Hematopoietic multipotent progenitor cell treated with erythropoietin and hydrocortisone succinate and interleukin-3 and kit ligand, for 17 days (in vitro differentiated cells): Measurements from ENCODE around the gene SPRR5.

Experiments
- DNase-seq: peaks from one replicate; pipeline ENCODE4 v3.0.0-alpha.2; 2015; ENCODE audit warnings: low spot score

The SPRR5 gene

DNA sequence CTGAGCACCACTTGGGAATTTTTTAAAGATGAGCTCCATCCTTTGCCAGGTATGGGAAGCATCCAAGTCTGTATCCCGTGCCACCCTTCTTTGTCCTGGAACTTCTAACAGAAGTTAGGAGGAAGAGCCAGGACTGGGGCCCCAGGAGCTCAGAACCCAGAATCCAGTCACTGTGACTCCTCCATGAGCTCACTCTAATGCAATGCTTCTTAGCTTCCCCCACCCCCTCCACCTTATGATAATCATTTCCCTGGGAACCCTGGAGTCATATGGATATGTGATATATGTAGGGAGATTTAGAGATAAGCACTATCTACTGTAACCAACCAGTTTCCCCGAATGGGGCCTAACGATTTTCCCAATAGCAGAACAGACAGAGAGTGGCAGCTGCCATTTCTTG lies 758 bp upstream of the SPRR5 start:
- DNase-seq: no peak

DNA sequence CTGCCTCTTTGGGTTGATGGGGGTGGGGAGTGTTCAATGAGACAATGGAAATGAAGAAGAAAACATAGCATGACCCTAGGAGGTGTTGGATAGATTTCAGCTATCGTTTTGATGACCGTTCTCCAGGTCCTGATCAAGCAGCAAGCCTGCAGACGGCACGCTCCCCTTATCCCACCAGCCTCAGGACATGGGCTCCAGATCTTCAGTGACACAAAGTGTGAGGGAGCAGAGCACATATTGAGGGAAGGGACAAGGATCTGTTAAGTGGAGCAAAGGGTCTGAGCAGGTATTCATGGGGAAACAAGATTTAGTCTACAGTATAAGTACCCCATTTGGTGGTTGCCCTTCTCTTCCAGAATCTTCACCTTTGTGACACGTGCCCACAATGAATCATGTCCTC lies 4.7 kb downstream of the SPRR5 start:
- no peak for DNase-seq

DNA sequence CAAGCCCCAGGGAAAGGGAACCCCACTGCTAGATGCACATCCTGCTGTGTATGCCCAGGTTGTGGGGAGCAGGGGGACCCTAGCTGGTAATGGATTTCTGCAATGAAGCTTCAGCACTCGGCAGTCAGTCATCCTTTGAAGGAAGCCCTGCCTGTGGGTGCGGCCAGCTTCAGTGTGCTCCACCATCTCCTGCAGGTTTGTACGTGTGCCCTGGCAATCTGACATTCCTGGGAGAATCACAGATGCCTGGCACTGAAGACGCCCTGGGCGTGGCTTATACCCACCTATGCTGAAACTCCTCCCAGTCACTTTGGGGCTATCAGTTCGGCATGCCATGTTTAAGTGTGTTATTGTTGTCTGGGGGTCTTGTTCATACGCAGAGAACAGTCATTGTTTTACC lies 6.8 kb downstream of the SPRR5 start:
- no peak for DNase-seq

DNA sequence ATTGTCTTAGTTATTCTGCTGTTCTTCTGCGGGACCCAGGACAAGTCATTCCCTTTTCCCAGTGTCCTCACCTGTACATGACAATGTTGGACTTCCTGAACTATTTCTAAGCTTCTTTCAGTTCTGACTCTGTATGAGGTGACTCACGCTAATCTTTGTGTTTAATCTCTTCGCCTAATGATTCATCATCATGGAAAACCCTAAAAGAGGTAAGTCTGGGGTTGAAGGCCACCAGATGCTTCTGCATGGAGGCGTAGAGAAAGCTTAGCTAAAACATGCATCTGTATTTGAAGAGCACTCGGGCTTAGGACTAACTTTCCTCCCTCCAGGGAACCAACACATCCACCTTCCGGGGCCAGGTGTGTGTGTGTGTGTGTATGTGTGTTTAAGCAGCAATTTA lies 7.4 kb downstream of the SPRR5 start:
- DNase-seq: no peak

DNA sequence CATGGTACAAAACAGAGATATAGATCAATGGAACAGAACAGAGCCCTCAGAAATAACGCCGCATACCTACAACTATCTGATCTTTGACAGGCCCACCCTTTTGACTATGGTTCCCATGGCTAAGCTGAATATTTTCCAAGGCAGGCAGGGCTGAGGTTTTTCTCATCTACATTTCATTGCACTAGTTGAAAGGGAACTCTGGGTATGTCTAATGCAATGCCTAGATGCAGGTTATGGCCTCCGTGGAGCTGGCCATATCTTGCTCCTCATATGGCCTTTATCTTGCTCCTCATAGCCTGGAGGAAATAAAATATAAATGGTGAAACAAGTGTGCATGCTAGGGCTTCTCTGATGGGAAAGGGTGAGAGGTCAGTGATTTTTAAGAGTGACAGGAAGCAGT lies 10.6 kb downstream of the SPRR5 start:
- no peak for DNase-seq

DNA sequence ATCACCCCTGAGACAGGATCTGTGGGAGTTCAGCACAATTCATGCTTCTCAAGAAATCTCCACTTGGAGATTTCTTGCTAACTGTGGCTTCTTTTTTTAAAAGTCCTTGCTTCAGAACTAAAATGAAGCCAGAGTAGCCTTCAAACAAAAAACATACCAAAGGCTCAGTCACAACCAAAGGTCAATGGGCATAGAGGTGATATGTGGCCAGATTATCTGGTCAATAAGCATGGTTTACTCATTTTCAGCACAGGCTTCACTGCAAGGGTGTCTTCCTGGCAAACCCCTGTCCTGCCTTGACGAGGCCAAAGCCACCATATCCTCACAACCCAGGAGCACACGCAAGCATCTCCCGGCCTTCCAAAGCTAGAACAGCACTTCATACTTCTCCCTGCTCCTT lies 12.3 kb downstream of the SPRR5 start:
- no peak for DNase-seq

DNA sequence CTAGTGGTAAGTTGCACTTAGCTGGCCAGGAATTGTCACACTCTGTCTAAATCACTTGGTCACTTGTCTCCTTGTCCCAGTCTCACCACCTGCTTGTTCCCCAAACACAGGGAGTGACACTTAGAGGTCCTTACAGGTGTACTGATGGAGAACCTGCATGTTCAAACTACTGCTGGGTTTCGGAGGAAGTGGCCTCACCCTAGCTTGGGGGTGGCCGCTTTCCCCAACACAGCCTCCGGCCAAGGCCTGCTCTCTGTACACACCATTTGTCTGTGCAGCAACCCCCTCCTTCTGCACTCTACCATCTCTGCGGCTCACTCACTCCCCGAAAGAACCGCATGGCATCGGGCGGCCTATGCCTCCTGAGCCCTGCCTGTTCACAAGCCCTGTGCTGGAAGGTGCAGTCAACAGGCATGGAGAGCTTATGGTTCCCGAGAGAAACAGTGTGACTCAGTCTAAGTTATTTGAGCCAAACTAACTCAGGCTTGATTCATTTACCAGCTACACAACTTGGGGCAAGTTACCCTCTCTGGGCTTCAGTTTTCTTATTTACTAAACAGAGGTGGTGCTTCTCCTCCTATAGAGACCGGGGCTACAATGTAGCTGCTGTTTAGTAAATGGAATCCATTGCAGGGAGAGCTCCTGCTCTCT lies 12.9 kb downstream of the SPRR5 start:
- DNase-seq: no peak

DNA sequence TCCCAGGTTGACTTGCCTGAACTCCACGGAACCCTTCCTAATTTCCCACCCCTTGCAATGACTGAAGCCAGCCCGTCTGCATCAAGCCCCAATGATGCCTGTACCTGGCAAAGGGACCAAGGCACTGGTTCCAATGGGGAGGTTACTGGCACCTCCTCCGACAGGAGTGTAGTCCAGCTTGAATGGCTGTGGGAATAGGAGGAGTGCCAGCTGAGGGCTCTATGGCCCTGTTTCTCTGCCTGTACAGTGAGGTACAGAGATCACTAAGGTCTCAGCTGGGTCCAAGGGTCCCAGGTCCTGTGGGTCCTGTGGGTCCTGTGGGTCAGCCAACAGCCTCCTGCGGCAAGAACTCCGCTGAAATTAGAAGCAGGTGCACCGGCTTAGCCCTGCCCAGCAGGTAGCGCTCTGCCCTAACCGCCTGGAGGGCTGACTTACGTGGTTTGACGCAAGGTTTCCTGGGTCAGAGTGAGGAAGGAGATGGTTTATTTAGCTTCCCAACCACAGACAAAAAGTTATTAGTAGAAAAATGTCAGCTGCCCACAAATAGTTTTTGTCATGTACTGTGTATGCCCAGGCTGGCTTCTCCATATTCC lies 13.5 kb downstream of the SPRR5 start:
- no peak for DNase-seq

DNA sequence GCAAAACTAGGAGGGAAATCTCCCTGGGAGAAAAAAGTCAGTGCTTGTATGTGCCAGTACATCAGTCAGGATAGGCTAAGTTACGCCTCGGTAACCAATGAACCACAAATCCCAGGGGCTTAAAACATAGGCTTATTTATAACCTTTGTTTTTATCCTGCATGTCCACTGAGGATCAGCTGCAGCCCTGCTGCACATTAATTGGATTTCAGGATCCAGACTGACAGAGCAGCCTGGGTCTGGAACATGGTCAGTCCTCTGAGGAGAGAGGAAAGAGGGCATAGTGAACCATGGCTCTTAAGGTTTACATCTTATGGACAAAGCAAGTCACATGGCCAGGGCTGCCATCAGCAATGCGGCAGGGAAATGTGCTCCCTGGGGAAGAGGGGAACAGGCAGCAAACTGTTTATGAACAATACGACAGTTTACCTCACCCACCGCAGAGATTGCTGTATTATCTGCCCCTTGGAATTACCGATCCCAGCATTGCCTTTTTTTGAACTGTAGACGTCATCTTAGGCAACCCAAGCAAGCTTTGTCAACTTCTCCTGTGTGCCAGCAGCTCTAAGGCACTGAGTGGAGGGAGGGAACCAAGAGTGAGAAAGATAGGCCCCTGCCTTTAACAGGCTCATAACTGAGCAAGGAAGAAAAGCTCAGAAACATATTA lies 14.4 kb downstream of the SPRR5 start:
- no peak for DNase-seq

DNA sequence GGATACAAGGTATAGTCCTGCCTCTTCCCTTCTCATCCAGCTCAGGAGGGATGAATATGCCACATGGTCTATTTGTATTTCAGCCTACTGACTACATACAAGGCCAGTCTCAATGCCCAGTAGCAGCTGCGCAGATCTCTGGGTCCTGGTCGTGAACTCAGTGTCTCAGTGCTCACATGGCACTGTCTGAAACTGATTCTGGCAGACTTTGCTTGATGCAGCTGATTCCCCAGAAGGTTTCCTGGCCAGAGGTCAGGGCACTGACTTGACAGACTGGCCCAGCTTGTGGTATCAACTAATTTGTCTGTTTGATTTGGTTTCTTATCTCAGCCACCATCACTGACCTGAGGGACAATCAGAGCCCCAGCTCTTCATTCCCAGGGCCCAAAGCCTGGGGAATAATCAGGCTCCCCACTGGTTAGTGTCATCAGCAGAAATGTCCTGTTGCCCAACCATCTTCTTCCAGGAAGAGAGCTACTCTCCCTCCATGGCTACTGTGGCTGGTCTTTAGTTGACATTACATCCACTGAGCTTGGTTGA lies 15.9 kb downstream of the SPRR5 start:
- no peak for DNase-seq

DNA sequence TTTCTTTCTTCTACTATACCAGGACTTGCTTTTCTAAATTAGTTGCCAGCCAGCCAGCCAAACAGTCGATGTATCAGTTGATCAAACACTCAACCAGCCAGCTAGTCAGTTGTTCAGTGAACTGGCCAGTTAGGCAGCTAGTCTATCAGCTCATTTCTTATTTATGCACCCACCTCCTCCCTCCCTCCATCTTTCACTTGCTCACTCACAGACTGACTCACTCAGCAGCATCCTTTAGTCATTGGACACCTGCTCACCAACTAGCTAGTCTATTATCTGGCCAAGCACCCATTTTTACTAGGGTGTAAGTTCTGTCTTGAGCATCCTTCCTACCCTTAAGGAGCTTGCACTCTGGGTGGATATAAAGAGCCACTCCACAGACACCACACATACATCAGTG lies 17.5 kb downstream of the SPRR5 start:
- DNase-seq: no peak

DNA sequence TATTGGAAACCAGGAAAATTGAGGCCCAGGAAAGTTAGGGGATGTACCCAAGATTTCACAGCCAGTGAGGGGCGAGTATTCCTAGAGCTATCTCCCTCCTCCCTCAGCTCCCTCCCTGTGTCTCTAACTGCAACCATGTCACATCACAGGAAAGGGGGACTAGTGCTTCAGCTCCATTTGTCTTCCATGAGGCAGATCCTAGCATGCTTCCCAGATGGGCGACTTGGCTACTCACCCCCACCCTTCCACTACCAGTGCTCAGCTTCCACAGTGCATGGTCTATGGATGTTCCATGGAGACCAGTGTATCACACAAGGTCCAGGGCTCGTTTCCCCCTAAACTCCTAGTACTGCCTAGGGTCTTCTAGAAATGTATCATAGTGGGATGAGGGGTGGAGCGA lies 18.8 kb downstream of the SPRR5 start:
- no peak for DNase-seq

DNA sequence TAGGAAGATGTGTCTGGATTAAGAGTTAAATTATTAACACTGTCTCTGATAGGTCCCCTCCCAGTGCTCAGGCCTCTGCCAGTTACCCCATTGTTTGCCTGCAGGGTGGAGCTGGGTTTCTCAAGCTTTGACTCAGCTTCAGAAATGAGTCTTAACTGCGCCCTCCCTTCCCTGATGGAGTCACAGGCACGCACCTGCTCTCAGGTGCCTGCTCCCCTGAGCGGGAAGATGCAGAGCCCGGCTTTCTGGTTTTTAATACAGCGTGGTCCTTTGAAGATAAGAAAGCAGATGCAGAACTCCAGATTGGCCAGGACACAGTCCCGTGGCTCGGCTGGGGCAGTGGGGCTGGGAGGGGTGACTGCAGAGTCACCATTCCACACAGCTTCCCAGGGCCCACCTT lies 20.2 kb downstream of the SPRR5 start:
- no peak for DNase-seq

DNA sequence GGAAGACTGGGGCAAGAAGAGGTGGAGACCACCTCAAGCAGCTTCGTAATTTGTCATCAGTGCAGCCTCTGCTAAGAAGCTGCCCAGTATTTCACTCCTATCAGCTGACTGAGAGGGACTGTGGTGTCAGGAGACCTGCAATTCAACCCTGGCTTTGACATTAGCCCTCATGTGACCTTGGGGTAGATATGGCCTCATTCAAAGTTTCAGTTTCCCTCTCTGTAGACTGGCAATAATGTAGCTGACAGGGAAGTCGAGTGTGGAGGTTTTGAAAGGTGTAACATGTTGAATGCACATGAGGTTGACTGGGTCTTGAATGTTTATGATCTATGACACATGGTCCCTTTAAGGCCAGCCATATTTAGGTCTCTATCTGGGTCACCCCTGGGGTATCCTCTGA lies 21.2 kb downstream of the SPRR5 start:
- no peak for DNase-seq

DNA sequence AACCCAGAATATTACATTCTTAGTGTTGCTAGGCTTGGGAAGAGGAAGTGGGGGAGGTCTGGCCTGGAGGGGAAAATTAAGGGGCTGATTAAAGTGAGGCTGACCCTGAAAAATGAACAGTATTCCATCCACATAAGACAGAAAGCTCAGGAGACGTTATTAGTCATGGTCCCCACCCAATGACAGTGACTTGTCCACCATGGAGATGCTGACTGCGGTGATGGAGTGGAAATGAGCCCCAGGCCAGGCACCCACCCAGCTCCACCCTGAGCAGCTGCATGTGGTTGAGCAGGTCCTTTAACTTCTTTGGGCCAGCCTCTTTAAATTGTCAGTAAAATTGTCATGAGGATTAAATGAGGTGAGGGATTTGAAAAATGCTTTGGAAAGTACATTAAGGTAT lies 22.0 kb downstream of the SPRR5 start:
- DNase-seq: no peak

DNA sequence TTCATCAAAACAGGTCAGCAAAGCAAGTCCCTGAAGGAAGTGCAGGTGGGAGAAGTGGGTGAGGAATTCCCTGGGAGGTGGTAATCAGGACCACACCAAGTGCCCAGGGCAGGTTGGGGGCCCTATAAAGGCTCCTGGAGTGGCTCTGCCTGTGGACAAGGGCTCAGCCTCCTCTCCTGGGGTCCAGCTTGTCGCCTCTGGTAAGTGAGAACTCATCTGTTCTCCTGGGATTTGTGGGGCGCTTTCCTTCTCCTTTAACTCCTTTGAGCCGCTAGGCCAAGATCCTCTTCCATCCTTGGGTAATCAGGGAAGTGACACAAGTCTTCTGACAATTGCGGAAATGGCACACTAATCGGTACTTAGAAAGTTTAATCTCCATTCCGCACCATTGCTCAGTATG lies 23.5 kb downstream of the SPRR5 start, which contains the start of gene SPRR4:
SPRR4 (plus strand) TSS at position 154 of the 400 bp plus-strand sequence. CDS start 1,243 bp downstream, outside the sequence.
- DNase-seq: no peak

DNA sequence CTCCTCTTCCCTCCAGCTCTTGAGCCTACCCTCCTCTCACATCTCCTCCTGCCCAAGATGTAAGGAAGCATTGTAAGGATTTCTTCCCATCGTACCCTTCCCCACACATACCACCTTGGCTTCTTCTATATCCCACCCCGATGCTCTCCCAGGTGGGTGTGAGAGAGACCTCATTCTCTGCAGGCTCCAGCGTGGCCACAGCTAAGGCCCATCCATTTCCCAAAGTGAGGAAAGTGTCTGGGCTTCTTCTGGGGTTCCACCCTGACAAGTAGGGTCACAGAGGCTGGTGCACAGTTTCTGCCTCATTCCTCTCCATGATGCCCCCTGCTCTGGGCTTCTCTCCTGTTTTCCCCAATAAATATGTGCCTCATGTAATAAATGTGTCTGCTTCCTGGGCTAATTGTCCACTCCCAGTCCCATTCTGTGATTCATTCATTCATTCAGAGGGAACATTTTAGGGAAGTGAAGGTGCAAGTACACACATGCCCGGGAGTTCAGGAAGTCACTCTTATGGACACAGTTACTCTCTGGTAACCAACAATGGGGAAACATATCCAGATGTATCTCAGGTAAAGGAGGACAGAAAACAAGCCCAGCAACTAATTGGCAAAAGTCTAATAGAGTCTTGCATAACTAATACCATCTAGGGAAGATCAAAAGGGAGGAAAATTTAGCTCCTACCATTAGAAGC lies 25.3 kb downstream of the SPRR5 start:
- no peak for DNase-seq

DNA sequence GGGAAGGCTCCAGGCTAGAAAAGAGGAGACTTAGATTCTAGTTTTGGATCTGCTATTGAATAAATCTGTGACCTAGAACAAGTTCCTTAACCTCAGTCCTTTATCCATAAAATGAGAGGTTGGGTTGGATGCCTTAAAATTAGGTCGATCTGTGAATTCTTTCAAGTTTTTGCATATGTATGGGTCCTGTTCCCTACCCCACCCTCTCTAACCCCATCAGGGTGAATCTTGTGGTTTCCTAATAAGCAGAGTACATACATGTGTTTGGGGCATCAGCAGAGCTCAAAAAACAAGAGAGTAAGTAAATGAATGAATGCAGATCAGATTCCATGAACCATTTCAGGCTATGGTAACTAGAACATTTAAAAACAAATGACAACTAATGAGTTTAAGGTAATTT lies 29.7 kb downstream of the SPRR5 start:
- no peak for DNase-seq

DNA sequence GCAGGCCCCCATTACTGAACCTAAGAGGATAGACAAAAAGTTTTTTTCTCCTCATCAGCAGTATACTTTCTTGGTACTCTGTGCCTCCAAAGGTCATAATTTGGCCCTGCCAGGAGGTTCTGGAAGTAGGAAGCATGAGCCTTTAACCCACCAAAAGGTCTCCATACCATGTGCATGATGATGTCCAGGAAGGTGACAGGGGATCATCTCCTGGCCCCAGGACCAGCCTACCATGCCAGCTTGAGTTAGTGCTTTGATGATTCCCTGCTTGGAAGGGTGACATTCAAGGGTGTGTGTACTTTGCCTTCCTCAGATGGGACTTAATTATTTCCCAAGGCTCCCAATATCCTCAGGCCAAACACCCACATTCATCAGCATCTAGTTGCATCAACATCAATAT lies 30.6 kb downstream of the SPRR5 start:
- DNase-seq: no peak

DNA sequence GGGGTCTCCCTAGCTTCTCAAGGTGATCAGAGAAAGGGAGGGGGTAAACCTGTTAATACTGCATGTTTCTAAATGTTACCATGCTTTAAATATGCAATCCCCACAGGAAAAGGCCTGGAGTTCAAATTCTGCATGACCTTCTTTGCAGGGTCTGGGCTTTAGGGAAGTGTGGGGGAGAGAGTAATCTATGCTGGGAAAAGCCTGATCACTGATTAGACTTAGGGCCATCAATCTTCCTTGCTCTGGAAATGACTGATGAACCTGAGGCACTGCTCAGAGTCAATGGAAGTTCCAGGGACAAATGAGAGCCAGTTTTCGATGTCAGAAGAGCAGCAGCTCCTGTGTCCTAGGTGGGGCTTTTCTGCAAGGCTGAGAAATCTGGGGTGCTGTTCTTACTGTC lies 33.7 kb downstream of the SPRR5 start:
- no peak for DNase-seq

DNA sequence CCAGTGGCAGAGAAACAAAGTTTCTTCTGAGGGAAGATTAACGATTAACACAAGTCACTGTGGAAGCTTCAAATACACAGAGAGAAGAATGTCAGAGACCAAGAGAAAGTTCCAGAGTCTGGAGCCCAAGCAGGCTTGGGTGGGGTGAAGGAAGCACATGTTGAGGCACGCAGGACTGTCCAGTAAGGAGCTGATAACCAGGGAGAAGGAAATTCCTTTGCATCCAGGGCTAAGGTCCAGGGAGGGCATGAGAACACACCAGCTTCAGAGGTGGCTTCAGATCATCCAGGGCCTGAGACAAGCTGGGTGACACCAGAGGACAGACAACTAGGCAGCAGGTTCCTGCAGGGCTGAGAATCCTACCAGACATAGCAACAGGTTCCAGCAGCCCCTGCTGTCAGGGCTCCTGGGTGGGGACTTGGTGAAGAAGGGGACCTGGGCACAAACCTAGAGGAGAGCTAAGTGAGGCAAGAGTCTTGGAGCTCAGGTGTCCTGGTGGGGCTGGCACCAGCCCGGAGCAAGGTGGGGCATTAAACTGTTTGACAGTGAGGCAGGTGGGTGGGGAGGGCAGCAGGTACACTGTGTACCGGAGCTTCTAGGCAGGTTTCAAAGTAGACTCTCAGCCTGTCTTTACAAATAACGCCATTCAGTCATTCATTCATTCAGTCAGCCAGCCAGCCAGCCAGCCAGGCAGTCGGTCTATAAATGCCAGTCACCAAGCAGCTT lies 34.3 kb downstream of the SPRR5 start:
- no peak for DNase-seq

DNA sequence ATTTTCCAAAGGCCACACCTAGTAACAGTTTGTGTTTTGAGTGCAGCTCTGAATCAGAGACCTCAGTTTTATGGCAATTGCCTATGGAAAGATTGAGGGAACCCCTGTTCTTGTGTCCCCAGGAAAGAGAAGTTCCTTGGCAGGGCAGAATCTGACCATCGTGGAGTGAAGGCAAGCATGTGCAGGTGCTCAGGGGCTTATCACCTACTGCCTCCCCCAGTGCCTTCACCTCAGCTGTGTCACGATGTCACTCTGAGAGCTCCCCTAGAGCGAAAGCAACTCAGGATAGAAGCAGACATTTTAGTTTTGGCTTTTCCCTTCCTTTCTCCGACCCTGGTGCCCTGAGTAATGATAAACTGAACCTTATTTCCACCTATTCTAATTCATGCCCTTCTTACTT lies 35.1 kb downstream of the SPRR5 start:
- DNase-seq: no peak
